Smooth muscle cell (in vitro differentiated cells): ENCODE measurements around the gene RAB1B. TPM values are rescaled to one million over a fixed set of nuclear protein-coding genes. Genes with fewer than 3 reads are reported as not detected.

Source experiments
- DNase-seq: peaks from one replicate; lab custom pipeline; 2025; ENCODE audit not compliant: unreplicated experiment; lab: John Stamatoyannopoulos, UW
- H2AFZ ChIP-seq: fragments of 200-600 bp; sonication (generic); 2 replicates; pipeline ENCODE4 v1.6.0; 2016; ENCODE audit warnings: antibody characterized with exemption, low read depth, mild to moderate bottlenecking
- H3F3A ChIP-seq: fragments of 200-600 bp; sonication (generic); 2 replicates; pipeline ENCODE4 v1.6.0; 2017; ENCODE audit warnings: antibody characterized with exemption, low read depth
- H3K27ac ChIP-seq: fragments of 200-600 bp; sonication (generic); 2 replicates; pipeline ENCODE4 v1.5.1; 2016; ENCODE audit warnings: low read depth, mild to moderate bottlenecking
- H3K27me3 ChIP-seq: fragments of 200-600 bp; sonication (generic); 2 replicates; pipeline ENCODE4 v1.6.1; 2016; ENCODE audit warnings: low read depth, mild to moderate bottlenecking
- H3K36me3 ChIP-seq: fragments of 200-600 bp; sonication (generic); 2 replicates; pipeline ENCODE4 v1.5.1; 2016; ENCODE audit warnings: low read depth
- H3K4me1 ChIP-seq: fragments of 200-600 bp; sonication (generic); 2 replicates; pipeline ENCODE4 v1.5.1; 2016; ENCODE audit warnings: low read depth
- H3K4me2 ChIP-seq: fragments of 200-600 bp; sonication (generic); 2 replicates; pipeline ENCODE4 v1.6.0; 2016; ENCODE audit warnings: mild to moderate bottlenecking
- H3K4me3 ChIP-seq: fragments of 200-600 bp; sonication (generic); 2 replicates; pipeline ENCODE4 v1.5.1; 2016; ENCODE audit warnings: mild to moderate bottlenecking
- H3K79me2 ChIP-seq: fragments of 200-600 bp; sonication (generic); 2 replicates; pipeline ENCODE4 v1.6.0; 2016; ENCODE audit warnings: low read depth, mild to moderate bottlenecking
- H3K9ac ChIP-seq: fragments of 200-600 bp; sonication (generic); 2 replicates; pipeline ENCODE4 v1.6.0; 2016; ENCODE audit warnings: low read depth
- H3K9me3 ChIP-seq: fragments of 200-600 bp; sonication (generic); replicated peaks from 2 replicates; pipeline ENCODE4 v1.5.1; 2016; ENCODE audit warnings: low read depth
- H4K20me1 ChIP-seq: fragments of 200-600 bp; sonication (generic); 2 replicates; pipeline ENCODE4 v1.6.0; 2016; ENCODE audit warnings: low read depth
- WGBS: methylation state at CpG from one replicate; pipeline ENCODE4 v1.1.7; 2016; ENCODE audit warnings: low lambda C conversion rate; 5-methylcytosine and 5-hydroxymethylcytosine counted together
- polyA plus RNA-seq: library from polyadenylated mRNA; unstranded; fragments of >200 nt; fragmentation: Nextera tagmentation; extraction: Ambion mirVana; gene quantifications from 2 replicates; pipeline ENCODE4 v1.2.1, GENCODE V29; 2016
- total RNA-seq: library from RNA; depleted of rRNA; stranded (reverse); fragments of >200 nt; gene quantifications from 2 replicates; pipeline ENCODE4 v1.2.3, GENCODE V29; 2014
- TF ChIP-seq, protein P1 (sequence below): fragments of 200-600 bp; sonication (generic); IDR thresholded peaks from 2 replicates; pipeline ENCODE4 v1.5.1; 2017; ENCODE audit warnings: borderline replicate concordance, mild to moderate bottlenecking, antibody characterized with exemption; ENCODE audit not compliant: insufficient read depth, poor library complexity, severe bottlenecking

Gene RAB1B
- total and polyA plus RNA-seq, 2 experiments from 2014 or later: 20.9 to 53.3 TPM

DNA sequence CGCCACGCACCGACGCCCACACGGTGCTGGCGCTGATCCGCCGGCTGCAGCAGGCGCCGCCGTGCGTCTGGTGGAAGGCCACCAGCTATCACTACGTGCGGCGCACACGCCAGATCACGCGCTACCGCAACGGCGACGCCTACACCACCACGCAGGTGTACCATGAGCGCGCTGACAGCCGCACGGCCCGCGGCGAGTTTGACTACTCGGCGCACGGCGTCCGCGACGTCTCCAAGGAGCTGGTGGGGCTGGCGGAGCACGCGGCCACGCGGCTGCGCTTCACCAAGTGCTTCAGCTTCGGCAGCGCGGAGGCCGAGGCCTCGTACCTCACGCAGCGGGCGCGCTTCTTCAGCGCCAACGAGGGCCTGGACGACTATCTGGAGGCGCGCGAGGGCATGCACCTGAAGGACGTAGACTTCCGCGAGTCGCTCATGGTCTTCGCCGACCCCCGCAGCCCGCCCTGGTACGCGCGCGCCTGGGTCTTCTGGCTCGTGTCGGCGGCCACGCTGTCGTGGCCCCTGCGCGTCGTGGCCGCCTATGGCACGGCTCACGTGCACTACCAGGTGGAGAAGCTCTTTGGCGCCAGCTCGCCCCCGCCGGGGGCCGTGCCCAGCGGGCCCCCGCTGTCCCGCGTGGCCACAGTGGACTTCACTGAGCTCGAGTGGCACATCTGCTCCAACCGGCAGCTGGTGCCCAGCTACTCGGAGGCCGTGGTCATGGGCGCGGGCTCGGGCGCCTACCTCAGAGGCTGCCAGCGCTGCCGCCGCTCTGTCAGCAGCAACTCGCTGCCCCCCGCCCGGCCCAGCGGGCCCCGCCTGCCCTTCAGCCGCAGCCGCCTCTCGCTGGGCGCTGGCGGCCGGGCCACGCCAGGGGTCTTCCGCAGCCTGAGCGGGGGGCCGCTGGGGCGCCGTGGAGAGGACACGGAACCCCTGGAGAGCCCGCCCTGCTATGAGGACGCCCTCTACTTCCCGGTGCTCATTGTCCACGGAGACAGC is 26.5 kb downstream of the RAB1B start:
- Histone ChIP-seq H4K20me1 (peaks cover 4% of the 10 kb centered on the region), H3K9me3 (no peaks in the 10 kb centered on the region), H3K4me1 (peaks cover 3% of the 10 kb centered on the region), H3K27ac (no peak overlapping the region), H3F3A (no peaks in the 10 kb centered on the region), H3K27me3 (peaks cover 35% of the 10 kb centered on the region), H3K9ac (no peak overlapping the region), H3K4me2 (no peak overlapping the region), H3K36me3 (no peaks in the 10 kb centered on the region), H3K79me2 (no peaks in the 10 kb centered on the region), H2AFZ (no peak overlapping the region), H3K4me3 (no peak overlapping the region)
- no peak for DNase-seq
- TF ChIP-seq, protein P1, sequence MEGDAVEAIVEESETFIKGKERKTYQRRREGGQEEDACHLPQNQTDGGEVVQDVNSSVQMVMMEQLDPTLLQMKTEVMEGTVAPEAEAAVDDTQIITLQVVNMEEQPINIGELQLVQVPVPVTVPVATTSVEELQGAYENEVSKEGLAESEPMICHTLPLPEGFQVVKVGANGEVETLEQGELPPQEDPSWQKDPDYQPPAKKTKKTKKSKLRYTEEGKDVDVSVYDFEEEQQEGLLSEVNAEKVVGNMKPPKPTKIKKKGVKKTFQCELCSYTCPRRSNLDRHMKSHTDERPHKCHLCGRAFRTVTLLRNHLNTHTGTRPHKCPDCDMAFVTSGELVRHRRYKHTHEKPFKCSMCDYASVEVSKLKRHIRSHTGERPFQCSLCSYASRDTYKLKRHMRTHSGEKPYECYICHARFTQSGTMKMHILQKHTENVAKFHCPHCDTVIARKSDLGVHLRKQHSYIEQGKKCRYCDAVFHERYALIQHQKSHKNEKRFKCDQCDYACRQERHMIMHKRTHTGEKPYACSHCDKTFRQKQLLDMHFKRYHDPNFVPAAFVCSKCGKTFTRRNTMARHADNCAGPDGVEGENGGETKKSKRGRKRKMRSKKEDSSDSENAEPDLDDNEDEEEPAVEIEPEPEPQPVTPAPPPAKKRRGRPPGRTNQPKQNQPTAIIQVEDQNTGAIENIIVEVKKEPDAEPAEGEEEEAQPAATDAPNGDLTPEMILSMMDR: no peak
- 96% methylated on average over 112 of the region's 123 CpGs for WGBS

DNA sequence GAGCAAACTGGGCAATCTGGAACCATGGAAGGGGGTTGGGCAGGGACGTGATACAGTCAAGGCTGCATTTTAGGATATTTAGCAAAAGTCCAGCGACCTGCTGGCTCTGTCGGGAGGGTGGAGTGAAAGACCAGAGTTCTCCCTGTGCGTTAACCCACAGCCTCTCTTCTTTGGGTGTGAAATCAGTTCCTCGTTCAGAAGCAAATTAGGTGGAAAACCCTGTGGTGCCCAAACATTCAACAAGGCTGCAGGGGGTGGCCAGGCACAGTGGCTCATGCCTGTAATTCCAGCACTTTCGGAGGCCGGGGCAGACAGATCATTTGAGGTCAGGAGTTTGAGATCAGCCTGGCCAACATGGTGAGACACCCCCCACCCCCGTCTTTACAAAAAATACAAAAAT is 29.2 kb downstream of the RAB1B start:
- no peaks in the 10 kb centered on the region for H3K79me2 ChIP-seq
- H3K9ac ChIP-seq: no peak overlapping the region
- no peak for DNase-seq
- H2AFZ ChIP-seq: no peak overlapping the region
- no peaks in the 10 kb centered on the region for H3K9me3 ChIP-seq
- H4K20me1 ChIP-seq: no peaks in the 10 kb centered on the region
- no peaks in the 10 kb centered on the region for H3K36me3 ChIP-seq
- H3K27ac ChIP-seq: no peak overlapping the region
- no peaks in the 10 kb centered on the region for H3F3A ChIP-seq
- WGBS: 71% methylated on average over 8 of the region's 8 CpGs
- TF ChIP-seq, protein P1: no peak
- no peak overlapping the region for H3K4me2 ChIP-seq
- no peaks in the 10 kb centered on the region for H3K4me1 ChIP-seq
- H3K4me3 ChIP-seq: no peak overlapping the region
- H3K27me3 ChIP-seq: peaks cover 14% of the 10 kb centered on the region

DNA sequence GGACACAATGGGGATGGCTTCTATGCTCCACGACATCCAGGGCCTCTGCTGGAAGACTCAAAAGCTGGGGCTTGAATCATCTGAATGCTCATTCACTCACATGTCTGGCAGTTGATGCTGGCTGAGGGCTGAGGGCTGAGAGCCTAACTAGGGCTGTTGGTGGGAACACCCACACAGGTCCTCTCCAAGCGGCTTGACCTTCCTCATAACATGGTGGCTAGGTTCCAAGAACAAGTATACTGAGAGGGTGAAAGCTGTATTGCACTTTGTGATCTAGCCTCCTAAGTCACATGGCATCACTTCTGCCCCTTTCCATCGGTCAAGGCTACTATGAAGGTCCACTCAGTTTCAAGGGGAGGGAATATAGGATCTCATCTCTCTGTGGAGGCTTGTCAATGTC is 30.7 kb downstream of the RAB1B start:
- 90% methylated on average over 3 of the region's 3 CpGs for WGBS
- H3K36me3 ChIP-seq: no peaks in the 10 kb centered on the region
- no peaks in the 10 kb centered on the region for H3F3A ChIP-seq
- no peak for DNase-seq
- H3K4me2 ChIP-seq: no peak overlapping the region
- H4K20me1 ChIP-seq: no peaks in the 10 kb centered on the region
- no peaks in the 10 kb centered on the region for H3K4me1 ChIP-seq
- no peak overlapping the region for H3K9ac ChIP-seq
- H2AFZ ChIP-seq: no peak overlapping the region
- no peak overlapping the region for H3K4me3 ChIP-seq
- H3K79me2 ChIP-seq: no peaks in the 10 kb centered on the region
- no peaks in the 10 kb centered on the region for H3K27me3 ChIP-seq
- H3K9me3 ChIP-seq: no peaks in the 10 kb centered on the region
- H3K27ac ChIP-seq: no peak overlapping the region
- TF ChIP-seq, protein P1: no peak

DNA sequence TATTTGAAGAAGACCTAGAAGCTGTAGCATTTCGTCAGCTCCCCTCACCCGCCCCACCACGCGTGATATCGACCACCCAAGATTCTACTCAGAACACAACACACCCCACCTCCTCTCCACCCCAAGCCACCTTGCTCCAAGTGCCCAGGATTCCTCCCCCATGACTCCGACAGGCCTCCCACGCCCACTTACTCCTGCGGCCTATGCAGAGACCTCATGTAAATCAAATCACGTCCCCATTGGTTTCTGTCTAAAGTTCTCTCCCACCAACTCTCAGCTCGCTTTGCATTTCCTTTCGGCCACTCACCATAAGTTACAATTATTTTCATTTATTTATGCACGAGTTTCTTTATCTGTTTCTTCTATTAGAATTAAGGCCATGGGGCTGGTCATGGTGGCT is 34.2 kb downstream of the RAB1B start:
- no peak overlapping the region for H3K27ac ChIP-seq
- no peak overlapping the region for H3K4me2 ChIP-seq
- WGBS: 88% methylated on average over 10 of the region's 12 CpGs
- H2AFZ ChIP-seq: no peak overlapping the region
- DNase-seq: no peak
- no peaks in the 10 kb centered on the region for H3K4me1 ChIP-seq
- H3K36me3 ChIP-seq: no peaks in the 10 kb centered on the region
- no peaks in the 10 kb centered on the region for H4K20me1 ChIP-seq
- H3K79me2 ChIP-seq: no peaks in the 10 kb centered on the region
- no peaks in the 10 kb centered on the region for H3K9me3 ChIP-seq
- H3F3A ChIP-seq: no peaks in the 10 kb centered on the region
- TF ChIP-seq, protein P1: no peak
- H3K4me3 ChIP-seq: no peak overlapping the region
- H3K27me3 ChIP-seq: no peaks in the 10 kb centered on the region
- H3K9ac ChIP-seq: no peak overlapping the region
